ENCODE measurements around the gene GPR55. TPM values are rescaled to one million over a fixed set of nuclear protein-coding genes. Genes with fewer than 3 reads are reported as not detected.

Gene GPR55
- total RNA-seq, 8 experiments from 2014 or later = 0.05 to 0.90 (median 0.23) TPM

- Histone ChIP-seq H3K4me3 (no peak overlapping the region), H3K27ac (no peak overlapping the region), H3K4me1 (replicated peaks in 1 of 2) (peaks cover 0 to 7% of the 10 kb centered on the region in 2 donors)
- ATAC-seq (replicated peaks in 6 of 8) = peak in 5 of 8 experiments; percentile 18 to 71 (median 43)
- WGBS, 10 experiments = 40 to 100% (median 59%) methylated on average over 1 to 6 of the region's 18 CpGs
- in situ Hi-C loops (cut with MboI; ENCODE audit: low pct_unique_long_range_greater_than_20kb in 2 of 9, low sequenced_read_pairs in 9 of 9, unreplicated experiment in 9 of 9) = loop anchor here in 1 of 9 experiments (10.0 kb wide), 1 partner anchor 79 kb away; no protein-coding TSS in a partner anchor
Measured at GRCh38 chr2:230905448-230906421, 19.3 kb downstream of the GPR55 start.

GRCh38 chr2:230904856-230905447 lies 20.1 kb downstream of the GPR55 start:
- Histone ChIP-seq H3K27ac (no peak overlapping the region), H3K4me3 (no peak overlapping the region), H3K4me1 (replicated peaks in 1 of 2) (peaks cover 0 to 9% of the 10 kb centered on the region in 2 donors)
- no peak for ATAC-seq (replicated peaks in 6 of 8)
- WGBS, 10 experiments = 59 to 100% (median 80%) methylated on average over 1 to 6 of the region's 15 CpGs; no CpG with 5 or more reads in 3 of the 10 experiments
- in situ Hi-C loops (cut with MboI; ENCODE audit: low pct_unique_long_range_greater_than_20kb in 2 of 9, low sequenced_read_pairs in 9 of 9, unreplicated experiment in 9 of 9) = loop anchor here in 2 of 9 experiments (5.0 to 10.0 kb wide), 2 partner anchors 80 to 82 kb away; no protein-coding TSS in a partner anchor

GRCh38 chr2:230903231-230904150 lies 21.6 kb downstream of the GPR55 start:
- Histone ChIP-seq H3K27ac (no peak overlapping the region), H3K4me3 (no peak overlapping the region), H3K4me1 (replicated peaks in 1 of 2) (peaks cover 5 to 20% of the 10 kb centered on the region in 2 donors)
- WGBS, 10 experiments = 50 to 100% (median 79%) methylated on average over 1 to 14 of the region's 19 CpGs; no CpG with 5 or more reads in 2 of the 10 experiments
- no peak for ATAC-seq (replicated peaks in 6 of 8)
- in situ Hi-C loops (cut with MboI; ENCODE audit: low pct_unique_long_range_greater_than_20kb in 2 of 9, low sequenced_read_pairs in 9 of 9, unreplicated experiment in 9 of 9) = loop anchor here in 2 of 9 experiments (5.0 to 10.0 kb wide), 2 partner anchors 81 to 84 kb away; no protein-coding TSS in a partner anchor

GRCh38 chr2:230902180-230902899 lies 22.7 kb downstream of the GPR55 start:
- 7 to 80% (median 55%) methylated on average over 1 to 6 of the region's 8 CpGs; no CpG with 5 or more reads in 2 of the 10 experiments for WGBS, 10 experiments
- ATAC-seq (replicated peaks in 6 of 8) = peak in 7 of 8 experiments; percentile 22 to 97 (median 70)
- no peak overlapping the region for H3K27ac ChIP-seq
- no peak overlapping the region for H3K4me3 ChIP-seq
- in situ Hi-C loops (cut with MboI; ENCODE audit: low pct_unique_long_range_greater_than_20kb in 2 of 9, low sequenced_read_pairs in 9 of 9, unreplicated experiment in 9 of 9) = loop anchor here in 2 of 9 experiments (5.0 to 10.0 kb wide), 2 partner anchors 82 to 85 kb away; no protein-coding TSS in a partner anchor
- H3K4me1 ChIP-seq (replicated peaks in 1 of 2) = peaks cover 5 to 20% of the 10 kb centered on the region in 2 donors

GRCh38 chr2:230901006-230901405 lies 24.0 kb downstream of the GPR55 start:
- WGBS, 10 experiments = 0 to 93% (median 64%) methylated on average over 1 to 5 of the region's 5 CpGs; no CpG with 5 or more reads in 4 of the 10 experiments
- in situ Hi-C loops (cut with MboI; ENCODE audit: low pct_unique_long_range_greater_than_20kb in 2 of 9, low sequenced_read_pairs in 9 of 9, unreplicated experiment in 9 of 9) = loop anchor here in 2 of 9 experiments (5.0 to 10.0 kb wide), 2 partner anchors 84 to 86 kb away; no protein-coding TSS in a partner anchor
- ATAC-seq (replicated peaks in 6 of 8) = no peak
- Histone ChIP-seq H3K27ac (no peak overlapping the region), H3K4me3 (no peak overlapping the region), H3K4me1 (replicated peaks in 1 of 2) (peaks cover 5 to 20% of the 10 kb centered on the region in 2 donors)

GRCh38 chr2:230900336-230900995 lies 24.6 kb downstream of the GPR55 start:
- 0 to 100% (median 93%) methylated on average over 1 to 6 of the region's 10 CpGs; no CpG with 5 or more reads in 1 of the 10 experiments for WGBS, 10 experiments
- H3K27ac ChIP-seq = no peak overlapping the region
- in situ Hi-C loops (cut with MboI; ENCODE audit: low pct_unique_long_range_greater_than_20kb in 2 of 9, low sequenced_read_pairs in 9 of 9, unreplicated experiment in 9 of 9) = loop anchor here in 2 of 9 experiments (5.0 to 10.0 kb wide), 2 partner anchors 84 to 87 kb away; no protein-coding TSS in a partner anchor
- H3K4me3 ChIP-seq = no peak overlapping the region
- peaks cover 5 to 20% of the 10 kb centered on the region in 2 donors for H3K4me1 ChIP-seq (replicated peaks in 1 of 2)
- no peak for ATAC-seq (replicated peaks in 6 of 8)

- 10 to 97% (median 92%) methylated on average over 2 to 4 of the region's 4 CpGs; no CpG with 5 or more reads in 5 of the 10 experiments for WGBS, 10 experiments
- H3K27ac ChIP-seq = no peak overlapping the region
Measured at GRCh38 chr2:230899786-230900185, 25.3 kb downstream of the GPR55 start.

GRCh38 chr2:230899287-230899686 lies 25.8 kb downstream of the GPR55 start:
- H3K27ac ChIP-seq = peak overlapping the region in 1 of 2 donors; percentile 48
- in situ Hi-C loops (cut with MboI; ENCODE audit: low pct_unique_long_range_greater_than_20kb in 2 of 9, low sequenced_read_pairs in 9 of 9, unreplicated experiment in 9 of 9) = no loop called here
- 5 to 100% (median 14%) methylated on average over 1 to 5 of the region's 5 CpGs; no CpG with 5 or more reads in 6 of the 10 experiments for WGBS, 10 experiments
- H3K4me3 ChIP-seq = no peak overlapping the region
- peak in 5 of 8 experiments; percentile 73 to 98 (median 97) for ATAC-seq (replicated peaks in 6 of 8)
- peaks cover 5 to 21% of the 10 kb centered on the region in 2 donors for H3K4me1 ChIP-seq (replicated peaks in 1 of 2)

More at GRCh38 chr2:230899786-230900185, 25.3 kb downstream of the GPR55 start:
- Histone ChIP-seq H3K4me3 (no peak overlapping the region), H3K4me1 (replicated peaks in 1 of 2) (peaks cover 5 to 17% of the 10 kb centered on the region in 2 donors)
- no peak for ATAC-seq (replicated peaks in 6 of 8)
- in situ Hi-C loops (cut with MboI; ENCODE audit: low pct_unique_long_range_greater_than_20kb in 2 of 9, low sequenced_read_pairs in 9 of 9, unreplicated experiment in 9 of 9) = loop anchor here in 2 of 9 experiments (5.0 to 10.0 kb wide), 2 partner anchors 85 to 88 kb away; no protein-coding TSS in a partner anchor

GRCh38 chr2:230898713-230899091 lies 26.3 kb downstream of the GPR55 start:
- Histone ChIP-seq H3K4me1 (replicated peaks in 1 of 2) (peaks cover 5 to 27% of the 10 kb centered on the region in 2 donors), H3K27ac (peak overlapping the region in 1 of 2 donors; percentile 48), H3K4me3 (no peak overlapping the region)
- ATAC-seq (replicated peaks in 6 of 8) = peak in 3 of 8 experiments; percentile 39 to 48 (median 42)
- in situ Hi-C loops (cut with MboI; ENCODE audit: low pct_unique_long_range_greater_than_20kb in 2 of 9, low sequenced_read_pairs in 9 of 9, unreplicated experiment in 9 of 9) = no loop called here
- WGBS, 10 experiments = 0 to 100% (median 76%) methylated on average over 1 to 4 of the region's 8 CpGs; no CpG with 5 or more reads in 6 of the 10 experiments

- Histone ChIP-seq H3K4me1 (replicated peaks in 1 of 2) (peaks cover 5 to 32% of the 10 kb centered on the region in 2 donors), H3K4me3 (no peak overlapping the region), H3K27ac (peak overlapping the region in 1 of 2 donors; percentile 48)
- 19 to 100% (median 90%) methylated on average over 1 to 10 of the region's 13 CpGs; no CpG with 5 or more reads in 3 of the 10 experiments for WGBS, 10 experiments
- in situ Hi-C loops (cut with MboI; ENCODE audit: low pct_unique_long_range_greater_than_20kb in 2 of 9, low sequenced_read_pairs in 9 of 9, unreplicated experiment in 9 of 9) = no loop called here
- no peak for ATAC-seq (replicated peaks in 6 of 8)
Measured at GRCh38 chr2:230898016-230898712, 26.9 kb downstream of the GPR55 start.
